Measurements from ENCODE around the gene FSHB.
"Not testable (repeated sequence)": the region's sequence is repeated elsewhere in the genome, so short reads cannot be mapped to it uniquely, and the experiment has no call there.

Gene FSHB

GRCh38 chr11:30230714-30231113 lies at the start of gene FSHB:
Gene FSHB (plus strand): TSS chr11:30231014. CDS start chr11:30231903, 889 bp downstream.
- no peak for DNase-seq

- no peak for DNase-seq
Measured at GRCh38 chr11:30186748-30187147, 44.1 kb upstream of the FSHB start.

- DNase-seq, result no peak
Measured at GRCh38 chr11:30192620-30193019, 38.2 kb upstream of the FSHB start.

GRCh38 chr11:30196400-30197206 lies 34.2 kb upstream of the FSHB start:
- peak; percentile 0 for DNase-seq

- no peak for DNase-seq
Measured at GRCh38 chr11:30197869-30198268, 32.9 kb upstream of the FSHB start.

GRCh38 chr11:30202989-30203388 lies 27.8 kb upstream of the FSHB start:
- not testable (repeated sequence) for DNase-seq

- DNase-seq, result no peak
Measured at GRCh38 chr11:30203850-30204249, 27.0 kb upstream of the FSHB start.

GRCh38 chr11:30206249-30206996 lies 24.4 kb upstream of the FSHB start:
- DNase-seq, result no peak

GRCh38 chr11:30210357-30210756 lies 20.5 kb upstream of the FSHB start:
- DNase-seq, result no peak

GRCh38 chr11:30216534-30216933 lies 14.3 kb upstream of the FSHB start:
- DNase-seq, result no peak

- DNase-seq, result no peak
Measured at GRCh38 chr11:30218278-30218677, 12.5 kb upstream of the FSHB start.

- DNase-seq, result no peak
Measured at GRCh38 chr11:30225642-30226041, 5.2 kb upstream of the FSHB start.

- no peak for DNase-seq
Measured at GRCh38 chr11:30228323-30228884, 2.4 kb upstream of the FSHB start.

GRCh38 chr11:30239025-30239424 lies 8.2 kb downstream of the FSHB start:
- no peak for DNase-seq

GRCh38 chr11:30244265-30244664 lies 13.5 kb downstream of the FSHB start:
- DNase-seq, result no peak

- no peak for DNase-seq
Measured at GRCh38 chr11:30245621-30246020, 14.8 kb downstream of the FSHB start.

- no peak for DNase-seq
Measured at GRCh38 chr11:30254307-30255298, 23.8 kb downstream of the FSHB start.

- no peak for DNase-seq
Measured at GRCh38 chr11:30255637-30256036, 24.8 kb downstream of the FSHB start.

GRCh38 chr11:30257058-30257457 lies 26.2 kb downstream of the FSHB start:
- DNase-seq, result no peak

- no peak for DNase-seq
Measured at GRCh38 chr11:30258679-30259078, 27.9 kb downstream of the FSHB start.

GRCh38 chr11:30260813-30261212 lies 30.0 kb downstream of the FSHB start:
- DNase-seq, result no peak

GRCh38 chr11:30261821-30262220 lies 31.0 kb downstream of the FSHB start:
- DNase-seq, result no peak

- DNase-seq, result not testable (repeated sequence)
Measured at GRCh38 chr11:30268638-30269037, 37.8 kb downstream of the FSHB start.
